Right lobe of liver (tissue), 6 donors: ENCODE results near the gene TSNAX. TPM values are rescaled to one million over a fixed set of nuclear protein-coding genes. Genes with fewer than 3 reads are reported as not detected.
"Not testable (repeated sequence)": the region's sequence is repeated elsewhere in the genome, so short reads cannot be mapped to it uniquely, and the experiment has no call there.

Experiments used
- ATAC-seq, 4 donors: fragments of 200-7000 bp; cut with Tn5 transposase; one replicate each; pipeline ENCODE4 v1.9.1; 2020; ENCODE audit warnings: mild to moderate bottlenecking in 4 of 4, moderate library complexity in 4 of 4
- DNase-seq, 3 donors: peaks; one replicate each; pipeline ENCODE4 v3.0.0-alpha.2; 2020
- H3K27ac ChIP-seq, 3 donors: fragments of 200-600 bp; one replicate each; pipeline ENCODE4 v1.8.0; 2022
- H3K27me3 ChIP-seq, 2 donors: fragments of 200-600 bp; one replicate each; pipeline ENCODE4 v1.8.0; 2022
- H3K36me3 ChIP-seq, 4 donors: fragments of 200-600 bp; sonication (generic) in 1 of 4; one replicate each; pipeline versions ENCODE4 v1.5.1 to v1.8.0; 2017 to 2022; ENCODE audit warnings: control low read depth in 1 of 4
- H3K4me1 ChIP-seq, 4 donors: fragments of 200-600 bp; sonication (generic) in 1 of 4; one replicate each; pipeline versions ENCODE4 v1.5.1 to v1.8.0; 2017 to 2022; ENCODE audit warnings: control low read depth in 1 of 4
- H3K4me3 ChIP-seq, 3 donors: fragments of 200-600 bp; one replicate each; pipeline ENCODE4 v1.8.0; 2022
- H3K9me3 ChIP-seq, 4 donors: fragments of 200-600 bp; sonication (generic) in 1 of 4; one replicate each; pipeline versions ENCODE4 v1.5.1 to v1.8.0; 2017 to 2022; ENCODE audit warnings: control low read depth in 1 of 4
- POLR2A ChIP-seq: fragments of 450-650 bp; IDR thresholded peaks from one replicate; pipeline ENCODE4 v1.6.1; 2017; ENCODE audit warnings: antibody characterized with exemption, mild to moderate bottlenecking
- WGBS: methylation state at CpG from one replicate; pipeline ENCODE4 v1.1.6; 2018; ENCODE audit warnings: low coverage, low lambda C conversion rate; ENCODE audit not compliant: insufficient coverage; ENCODE audit errors: missing lambda C conversion rate; 5-methylcytosine and 5-hydroxymethylcytosine counted together
- intact Hi-C, 2 donors: fragments of 100-400 bp; cut with DNase I; formaldehyde crosslinking; loops; one replicate each; pipeline versions ENCODE4 v1.11.2 to v1.14.1; 2022
- total RNA-seq, 6 experiments: library from RNA; depleted of rRNA in 2 of 6; stranded (reverse); fragments of >200 nt in 2 of 6; fragmentation: NEBNext Ultra II Directional in 3 of 6; extraction: Animal tissue kit (Norgen Biotek cat#: 25700) in 3 of 6; gene quantifications; one replicate each; pipeline versions ENCODE4 v1.1.0 to v1.2.4, GENCODE V29; 2016 to 2023
- TF ChIP-seq, protein P1 (sequence below), 4 donors: fragments of 200-600 bp in 3 of 4; fragments of 450-650 bp in 1 of 4; IDR thresholded peaks; one replicate each; pipeline versions ENCODE4 v1.5.1 to v1.8.0; 2016 to 2022; ENCODE audit warnings: antibody characterized with exemption in 4 of 4, mild to moderate bottlenecking in 2 of 4
- donor health status: DM: no; HTN: yes; CAD: no.
- donor health status: DM: no; HTN: no; CAD: no.
- donor health status: DM: no; HTN: no; CAD: no.
- donor health status: DM: no; HTN: yes; CAD: no.
- donor health status: DM: no; HTN: yes; CAD: no.

Gene TSNAX
- total RNA-seq, 6 experiments from 2014 or later, result 11.5 to 18.6 (median 13.6) TPM

DNA sequence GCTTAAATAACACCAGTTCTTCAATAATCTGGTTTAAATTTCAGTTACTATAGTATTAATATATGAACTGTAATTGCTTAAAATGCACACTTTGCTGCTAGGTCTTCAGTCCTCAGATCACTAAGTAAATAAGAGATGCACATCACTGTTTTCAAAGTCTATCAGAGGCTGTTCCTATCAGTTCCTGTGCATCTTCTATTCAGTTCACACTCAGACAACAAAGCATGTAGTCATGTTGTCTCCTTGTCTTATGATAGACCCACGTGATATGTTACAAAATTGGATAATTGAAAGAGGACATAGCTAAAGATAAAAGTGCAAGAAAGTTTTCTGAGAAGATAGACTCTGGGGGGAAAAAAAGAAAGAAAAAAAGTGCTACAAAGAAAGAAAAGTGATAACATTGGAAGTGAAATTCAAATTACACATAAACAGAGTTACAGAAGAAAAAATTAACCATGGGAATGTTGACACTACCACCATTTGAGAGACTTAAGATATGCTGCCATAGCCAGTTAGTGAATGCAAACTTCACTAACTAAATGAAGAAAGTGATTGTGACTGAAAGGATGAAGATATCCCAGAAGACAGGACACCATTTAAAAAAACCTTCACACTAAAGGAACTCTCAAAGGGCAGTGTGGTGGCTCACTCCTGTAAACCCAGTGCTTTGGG is 33.9 kb upstream of the TSNAX start:
- no peaks in the 10 kb centered on the region for H3K9me3 ChIP-seq
- no peak overlapping the region for H3K4me3 ChIP-seq
- intact Hi-C loops, result no loop called here
- no peaks in the 10 kb centered on the region for H3K36me3 ChIP-seq
- no peak for TF ChIP-seq POLR2A
- TF ChIP-seq, protein P1, sequence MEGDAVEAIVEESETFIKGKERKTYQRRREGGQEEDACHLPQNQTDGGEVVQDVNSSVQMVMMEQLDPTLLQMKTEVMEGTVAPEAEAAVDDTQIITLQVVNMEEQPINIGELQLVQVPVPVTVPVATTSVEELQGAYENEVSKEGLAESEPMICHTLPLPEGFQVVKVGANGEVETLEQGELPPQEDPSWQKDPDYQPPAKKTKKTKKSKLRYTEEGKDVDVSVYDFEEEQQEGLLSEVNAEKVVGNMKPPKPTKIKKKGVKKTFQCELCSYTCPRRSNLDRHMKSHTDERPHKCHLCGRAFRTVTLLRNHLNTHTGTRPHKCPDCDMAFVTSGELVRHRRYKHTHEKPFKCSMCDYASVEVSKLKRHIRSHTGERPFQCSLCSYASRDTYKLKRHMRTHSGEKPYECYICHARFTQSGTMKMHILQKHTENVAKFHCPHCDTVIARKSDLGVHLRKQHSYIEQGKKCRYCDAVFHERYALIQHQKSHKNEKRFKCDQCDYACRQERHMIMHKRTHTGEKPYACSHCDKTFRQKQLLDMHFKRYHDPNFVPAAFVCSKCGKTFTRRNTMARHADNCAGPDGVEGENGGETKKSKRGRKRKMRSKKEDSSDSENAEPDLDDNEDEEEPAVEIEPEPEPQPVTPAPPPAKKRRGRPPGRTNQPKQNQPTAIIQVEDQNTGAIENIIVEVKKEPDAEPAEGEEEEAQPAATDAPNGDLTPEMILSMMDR (IDR thresholded peaks at IDR 0.05), result no peak
- DNase-seq (no peak), ATAC-seq (no peak)
- H3K27me3 ChIP-seq, result no peaks in the 10 kb centered on the region
- H3K4me1 ChIP-seq, result no peaks in the 10 kb centered on the region
- WGBS, result 24% methylated on average over 1 of the region's 1 CpG
- no peak overlapping the region for H3K27ac ChIP-seq

DNA sequence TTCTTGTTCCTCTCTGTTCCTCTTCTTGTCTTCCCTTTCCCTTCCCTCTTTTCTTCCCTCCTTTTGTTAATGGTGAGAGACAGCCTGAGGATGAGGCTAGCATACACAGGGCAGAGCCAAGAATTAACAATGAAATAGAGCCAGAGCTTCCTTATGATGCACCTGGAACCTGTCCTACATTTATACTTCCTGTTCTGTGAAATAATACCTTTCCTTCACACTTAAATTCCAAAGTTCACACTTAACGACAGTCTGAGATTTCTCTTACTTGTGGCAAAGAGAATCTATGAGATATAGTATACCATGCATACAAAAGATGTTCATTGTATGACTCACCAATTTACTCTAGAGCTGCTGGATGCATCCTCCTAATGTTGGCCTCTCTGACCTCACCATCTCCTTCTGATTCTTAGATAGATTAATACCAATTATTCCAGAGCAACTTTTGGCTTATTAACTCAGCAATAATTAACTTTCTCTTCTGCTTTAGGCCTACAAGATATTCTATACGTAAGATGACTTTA is 30.8 kb upstream of the TSNAX start:
- no peak for TF ChIP-seq POLR2A
- TF ChIP-seq, protein P1 (IDR thresholded peaks at IDR 0.05), result no peak
- intact Hi-C loops, result no loop called here
- WGBS, result 58% methylated on average over 2 of the region's 2 CpGs
- H3K27ac ChIP-seq, result no peak overlapping the region
- ATAC-seq (no peak), DNase-seq (no peak)
- H3K9me3 ChIP-seq, result no peaks in the 10 kb centered on the region
- no peaks in the 10 kb centered on the region for H3K36me3 ChIP-seq
- H3K4me1 ChIP-seq, result no peaks in the 10 kb centered on the region
- H3K27me3 ChIP-seq, result no peaks in the 10 kb centered on the region
- no peak overlapping the region for H3K4me3 ChIP-seq

DNA sequence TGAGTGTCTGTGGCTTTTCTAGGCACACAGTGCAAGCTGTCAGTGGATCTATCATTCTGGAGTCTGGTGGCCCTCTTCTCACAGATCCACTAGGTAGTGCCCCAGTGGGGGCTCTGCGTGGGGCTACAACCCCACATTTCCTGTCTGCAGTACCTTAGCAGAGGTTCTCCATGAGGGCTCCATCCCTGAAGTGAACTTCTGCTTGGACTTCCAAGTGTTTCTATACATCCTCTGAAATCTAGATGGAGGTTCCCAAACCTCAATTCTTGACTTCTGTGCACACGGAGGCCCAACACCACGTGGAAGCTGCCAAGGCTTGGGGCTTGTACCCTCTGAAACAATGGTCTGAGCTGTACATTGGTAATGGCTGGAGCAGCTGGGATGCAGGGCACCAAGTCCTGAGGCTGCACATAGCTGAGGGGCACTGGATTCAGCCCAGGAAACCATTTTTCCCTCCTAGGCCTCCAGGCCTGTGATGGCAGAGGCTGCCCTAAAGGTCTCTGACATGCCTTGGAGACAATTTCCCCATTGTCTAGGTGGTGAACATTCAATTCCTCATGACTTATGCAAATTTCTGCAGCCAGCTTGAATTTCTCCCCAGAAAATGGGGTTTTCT is 29.2 kb upstream of the TSNAX start:
- intact Hi-C loops, result no loop called here
- DNase-seq (no peak), ATAC-seq (no peak)
- H3K4me3 ChIP-seq, result no peak overlapping the region
- 60% methylated on average over 1 of the region's 3 CpGs for WGBS
- H3K27me3 ChIP-seq, result no peaks in the 10 kb centered on the region
- TF ChIP-seq, protein P1 (IDR thresholded peaks at IDR 0.05), result no peak
- TF ChIP-seq POLR2A, result no peak
- no peaks in the 10 kb centered on the region for H3K9me3 ChIP-seq
- no peaks in the 10 kb centered on the region for H3K4me1 ChIP-seq
- H3K36me3 ChIP-seq, result no peaks in the 10 kb centered on the region
- H3K27ac ChIP-seq, result no peak overlapping the region

DNA sequence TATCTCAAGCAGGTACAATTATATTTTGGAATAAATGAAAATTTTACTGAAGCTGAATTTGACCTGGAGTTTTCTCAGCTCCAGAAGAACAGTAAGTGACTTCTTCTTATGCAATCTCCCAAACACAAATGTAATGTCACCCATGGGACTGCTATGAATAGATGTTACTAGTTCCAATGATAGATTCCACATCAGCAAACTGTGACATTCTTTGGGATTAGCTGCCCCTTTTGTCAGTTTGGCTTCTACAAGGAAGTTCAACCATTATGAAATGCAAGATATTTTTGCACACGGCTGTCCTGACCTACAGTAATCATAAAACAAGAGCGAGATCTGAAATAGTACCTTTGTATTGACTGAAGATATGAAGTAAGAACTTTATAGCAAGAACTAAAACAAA is 27.8 kb upstream of the TSNAX start:
- Histone ChIP-seq H3K4me1 (no peaks in the 10 kb centered on the region), H3K27me3 (no peaks in the 10 kb centered on the region), H3K9me3 (no peaks in the 10 kb centered on the region), H3K4me3 (no peak overlapping the region), H3K27ac (no peak overlapping the region), H3K36me3 (no peaks in the 10 kb centered on the region)
- 83% methylated on average over 2 of the region's 2 CpGs for WGBS
- intact Hi-C loops, result no loop called here
- DNase-seq, result no peak
- no peak for TF ChIP-seq POLR2A
- TF ChIP-seq, protein P1 (IDR thresholded peaks at IDR 0.05), result no peak
- no peak for ATAC-seq

DNA sequence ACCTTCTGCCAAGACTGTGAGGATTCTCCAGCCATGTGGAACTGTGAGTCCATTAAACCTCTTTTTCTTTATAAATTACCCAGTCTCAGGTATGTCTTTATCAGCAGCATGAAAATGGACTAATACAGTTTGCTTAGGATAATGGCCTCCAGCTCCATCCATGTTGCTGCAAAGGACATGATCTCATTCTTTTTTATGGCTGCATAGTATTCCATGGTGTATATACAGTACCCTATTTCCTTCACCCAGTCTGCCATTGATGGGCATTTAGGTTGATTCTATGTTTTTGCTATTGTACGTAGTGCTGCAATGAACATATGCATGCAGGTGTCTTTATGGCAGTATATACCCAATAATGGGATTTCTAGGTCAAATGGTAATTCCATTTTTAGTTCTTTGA is 25.3 kb upstream of the TSNAX start:
- H3K4me1 ChIP-seq, H3K27ac ChIP-seq, H3K9me3 ChIP-seq, ATAC-seq, H3K4me3 ChIP-seq, DNase-seq, intact Hi-C loops, H3K27me3 ChIP-seq, H3K36me3 ChIP-seq: not testable (repeated sequence)
- 100% methylated on average over 1 of the region's 1 CpG for WGBS
